ENCODE data around the gene PGM1.

PGM1 gene

DNA sequence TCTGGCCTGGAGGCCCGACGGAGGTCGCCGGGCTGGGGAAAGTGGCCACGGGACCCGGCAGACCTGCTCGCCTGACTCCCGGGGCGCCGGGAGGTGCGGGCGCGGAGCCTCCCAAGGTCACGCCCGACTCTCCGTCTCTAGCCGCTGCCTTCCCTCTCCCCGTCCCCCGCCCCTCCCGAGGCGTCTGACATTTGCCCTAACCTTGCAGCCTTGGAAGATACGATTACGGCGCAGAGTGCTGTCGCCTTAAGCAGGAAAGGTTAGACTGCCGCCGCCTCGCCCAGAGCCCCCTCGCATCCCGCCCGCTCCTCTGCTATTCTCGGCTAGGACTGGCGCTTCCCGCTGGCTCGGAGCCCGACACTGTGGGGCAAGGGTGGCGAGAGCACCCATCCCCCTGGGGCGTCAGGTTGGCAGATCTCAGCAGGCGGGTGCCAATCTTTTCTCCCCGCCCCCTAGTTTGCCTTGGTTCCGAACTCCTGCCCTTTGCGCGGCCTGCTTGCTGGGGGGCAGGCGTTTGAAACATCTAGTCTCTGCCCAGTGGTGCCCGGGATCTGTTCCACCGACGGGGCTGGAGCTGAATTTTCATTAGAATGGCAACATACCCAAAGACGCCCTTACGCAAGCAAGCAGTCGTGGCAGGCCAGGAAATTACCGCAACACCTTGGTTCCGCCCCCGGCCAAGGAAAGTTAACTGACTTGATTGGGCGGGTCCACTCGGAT, 835 bp downstream of the PGM1 start:
- peak overlapping the region; percentile 81 for H3K4me3 ChIP-seq (ENCODE audit: low read depth, low read length)
- no peaks in the 10 kb centered on the region for H3K27me3 ChIP-seq (replicated peaks)
- in situ Hi-C loops (cut with HindIII; ENCODE audit: low pct_ligation_motif_present, low sequenced_read_pairs): no loop called here
- no peak for DNase-seq
- no peak overlapping the region for H3K27ac ChIP-seq
- TF ChIP-seq, protein P1, sequence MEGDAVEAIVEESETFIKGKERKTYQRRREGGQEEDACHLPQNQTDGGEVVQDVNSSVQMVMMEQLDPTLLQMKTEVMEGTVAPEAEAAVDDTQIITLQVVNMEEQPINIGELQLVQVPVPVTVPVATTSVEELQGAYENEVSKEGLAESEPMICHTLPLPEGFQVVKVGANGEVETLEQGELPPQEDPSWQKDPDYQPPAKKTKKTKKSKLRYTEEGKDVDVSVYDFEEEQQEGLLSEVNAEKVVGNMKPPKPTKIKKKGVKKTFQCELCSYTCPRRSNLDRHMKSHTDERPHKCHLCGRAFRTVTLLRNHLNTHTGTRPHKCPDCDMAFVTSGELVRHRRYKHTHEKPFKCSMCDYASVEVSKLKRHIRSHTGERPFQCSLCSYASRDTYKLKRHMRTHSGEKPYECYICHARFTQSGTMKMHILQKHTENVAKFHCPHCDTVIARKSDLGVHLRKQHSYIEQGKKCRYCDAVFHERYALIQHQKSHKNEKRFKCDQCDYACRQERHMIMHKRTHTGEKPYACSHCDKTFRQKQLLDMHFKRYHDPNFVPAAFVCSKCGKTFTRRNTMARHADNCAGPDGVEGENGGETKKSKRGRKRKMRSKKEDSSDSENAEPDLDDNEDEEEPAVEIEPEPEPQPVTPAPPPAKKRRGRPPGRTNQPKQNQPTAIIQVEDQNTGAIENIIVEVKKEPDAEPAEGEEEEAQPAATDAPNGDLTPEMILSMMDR (IDR thresholded peaks at IDR 0.05; ENCODE audit: low read depth, low read length, missing control alignments): no peak
- no peaks in the 10 kb centered on the region for H3K36me3 ChIP-seq (replicated peaks)

DNA sequence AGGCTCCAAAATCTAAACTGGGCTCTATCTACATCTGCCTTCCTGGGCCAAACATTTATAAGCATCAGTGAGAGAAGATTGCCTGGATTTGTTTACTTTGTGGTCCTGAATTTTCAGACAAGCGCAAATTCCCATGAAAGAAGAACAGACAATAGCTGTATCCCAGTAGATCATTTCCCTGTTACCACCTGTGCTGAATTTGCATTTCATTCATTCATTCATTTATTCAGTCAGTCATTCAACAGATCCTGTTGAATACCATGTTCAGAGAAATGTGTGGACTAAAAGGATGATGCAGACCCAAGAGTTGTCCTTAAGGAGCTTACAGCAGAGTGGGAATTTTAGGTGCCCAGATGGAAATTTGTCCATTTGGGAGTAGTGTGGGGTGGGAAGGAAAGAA, 2.2 kb downstream of the PGM1 start:
- in situ Hi-C loops (cut with HindIII; ENCODE audit: low pct_ligation_motif_present, low sequenced_read_pairs): no loop called here
- H3K27ac ChIP-seq: no peak overlapping the region
- no peaks in the 10 kb centered on the region for H3K36me3 ChIP-seq (replicated peaks)
- no peaks in the 10 kb centered on the region for H3K27me3 ChIP-seq (replicated peaks)
- H3K4me3 ChIP-seq (ENCODE audit: low read depth, low read length): no peak overlapping the region
- DNase-seq: no peak
- TF ChIP-seq, protein P1 (IDR thresholded peaks at IDR 0.05; ENCODE audit: low read depth, low read length, missing control alignments): no peak

DNA sequence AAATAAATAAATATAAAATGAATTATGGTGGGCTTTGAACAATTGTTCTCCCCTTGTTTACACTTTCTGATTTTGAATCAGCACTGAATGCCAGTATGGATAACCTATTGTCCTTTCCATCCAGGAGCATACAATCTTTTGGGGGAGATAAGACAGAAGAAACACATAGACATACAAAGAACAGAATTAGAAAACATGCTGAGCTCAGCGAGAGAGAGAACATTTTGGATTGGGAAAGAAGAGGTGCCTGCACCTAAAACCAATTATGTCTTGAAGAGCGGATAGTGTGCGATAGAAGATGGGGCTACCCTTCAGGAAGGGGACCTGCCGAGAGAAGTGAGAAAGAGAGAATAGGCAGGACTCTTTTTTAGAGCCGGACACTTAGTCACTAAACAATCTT, 6.6 kb downstream of the PGM1 start:
- DNase-seq: no peak
- Histone ChIP-seq H3K36me3 (replicated peaks) (no peaks in the 10 kb centered on the region), H3K4me3 (ENCODE audit: low read depth, low read length) (no peak overlapping the region), H3K27me3 (replicated peaks) (no peaks in the 10 kb centered on the region), H3K27ac (no peak overlapping the region)
- in situ Hi-C loops (cut with HindIII; ENCODE audit: low pct_ligation_motif_present, low sequenced_read_pairs): no loop called here
- TF ChIP-seq, protein P1 (IDR thresholded peaks at IDR 0.05; ENCODE audit: low read depth, low read length, missing control alignments): no peak

DNA sequence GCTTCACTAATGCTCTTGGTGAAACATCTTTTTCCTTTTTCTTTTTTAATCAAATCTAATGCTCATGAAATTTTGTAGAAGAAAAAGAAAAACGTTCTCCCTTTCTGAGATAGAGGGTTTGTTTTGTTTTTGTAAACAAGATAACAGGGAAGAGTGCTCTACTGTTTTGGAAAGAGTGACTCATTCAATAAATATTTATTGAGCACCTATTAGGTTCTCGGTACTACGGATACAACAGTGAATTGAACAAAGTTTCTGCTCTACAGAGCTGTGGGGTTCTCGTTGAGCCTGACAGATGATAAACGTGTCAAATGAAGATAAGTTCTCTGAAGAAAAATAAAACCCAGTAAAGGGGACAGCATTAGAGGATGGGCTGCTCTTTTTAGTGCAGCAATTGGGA, 7.0 kb downstream of the PGM1 start:
- no peak overlapping the region for H3K27ac ChIP-seq
- H3K4me3 ChIP-seq (ENCODE audit: low read depth, low read length): no peak overlapping the region
- H3K27me3 ChIP-seq (replicated peaks): no peaks in the 10 kb centered on the region
- DNase-seq: no peak
- in situ Hi-C loops (cut with HindIII; ENCODE audit: low pct_ligation_motif_present, low sequenced_read_pairs): no loop called here
- H3K36me3 ChIP-seq (replicated peaks): no peaks in the 10 kb centered on the region
- TF ChIP-seq, protein P1 (IDR thresholded peaks at IDR 0.05; ENCODE audit: low read depth, low read length, missing control alignments): no peak

DNA sequence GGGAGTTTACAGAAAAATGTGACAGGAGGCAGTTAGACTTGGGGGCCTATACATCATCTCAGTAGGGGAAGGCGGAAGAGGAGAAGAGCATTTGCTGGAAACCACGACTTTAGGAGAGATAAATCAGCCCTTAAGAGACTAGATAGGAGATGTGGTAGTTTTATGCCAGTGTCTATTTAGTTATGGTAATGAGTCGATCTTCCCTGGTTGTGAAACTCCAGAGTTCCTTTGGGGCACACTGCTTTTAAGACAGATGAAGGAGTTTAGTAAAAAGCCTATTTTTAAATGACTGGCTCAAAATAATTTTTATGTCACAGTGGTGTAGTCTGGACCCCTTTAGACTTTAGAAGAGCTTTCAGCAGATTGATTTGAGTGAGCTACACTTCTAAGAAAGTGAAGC, 7.8 kb downstream of the PGM1 start:
- in situ Hi-C loops (cut with HindIII; ENCODE audit: low pct_ligation_motif_present, low sequenced_read_pairs): no loop called here
- Histone ChIP-seq H3K36me3 (replicated peaks) (no peaks in the 10 kb centered on the region), H3K4me3 (ENCODE audit: low read depth, low read length) (no peak overlapping the region), H3K27ac (no peak overlapping the region), H3K27me3 (replicated peaks) (no peaks in the 10 kb centered on the region)
- TF ChIP-seq, protein P1 (IDR thresholded peaks at IDR 0.05; ENCODE audit: low read depth, low read length, missing control alignments): no peak
- no peak for DNase-seq

DNA sequence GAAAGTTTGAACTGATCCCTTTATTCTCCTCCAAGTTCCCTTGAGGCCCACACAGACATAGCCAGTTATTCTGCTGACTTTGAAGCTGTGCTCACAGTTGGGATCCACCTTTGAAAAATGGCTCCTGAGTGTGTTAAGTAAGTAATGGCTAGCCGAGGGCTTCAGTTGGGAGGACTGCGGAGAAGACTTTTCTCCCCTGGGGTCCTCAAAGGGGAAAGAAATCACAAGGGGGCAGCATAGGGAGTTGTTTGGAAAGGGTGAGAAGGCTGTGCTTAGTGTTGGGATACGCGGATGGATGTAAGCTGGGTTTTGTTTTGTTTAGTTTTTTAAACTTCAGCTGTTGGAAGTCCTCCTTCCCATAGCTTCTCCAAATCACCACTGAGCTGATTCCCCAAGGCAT, 8.3 kb downstream of the PGM1 start:
- Histone ChIP-seq H3K36me3 (replicated peaks) (no peaks in the 10 kb centered on the region), H3K27ac (no peak overlapping the region), H3K4me3 (ENCODE audit: low read depth, low read length) (no peak overlapping the region), H3K27me3 (replicated peaks) (no peaks in the 10 kb centered on the region)
- DNase-seq: no peak
- in situ Hi-C loops (cut with HindIII; ENCODE audit: low pct_ligation_motif_present, low sequenced_read_pairs): no loop called here
- TF ChIP-seq, protein P1 (IDR thresholded peaks at IDR 0.05; ENCODE audit: low read depth, low read length, missing control alignments): no peak

All from brain microvascular endothelial cell (primary cell).